Aorta (tissue), 5 donors: ENCODE data around the gene RPTOR. TPM values are rescaled to one million over a fixed set of nuclear protein-coding genes. Genes with fewer than 3 reads are reported as not detected.

Source experiments
- ATAC-seq: fragments of 200-7000 bp; cut with Tn5 transposase; one replicate; pipeline ENCODE4 v1.9.1; 2022; ENCODE audit warnings: moderate library complexity; ENCODE audit not compliant: low FRiP score
- DNase-seq, 2 donors: peaks; one replicate each; pipeline ENCODE4 v3.0.0-alpha.2; 2020
- H3K27ac ChIP-seq, 2 donors: one replicate each; pipeline ENCODE4 v1.5.1; 2013; ENCODE audit warnings: low read length in 2 of 2, mild to moderate bottlenecking in 2 of 2, moderate library complexity in 2 of 2, control low read depth in 1 of 2, inconsistent platforms in 1 of 2, low read depth in 1 of 2
- H3K27me3 ChIP-seq, 2 donors: one replicate each; pipeline ENCODE4 v1.6.1; 2013; ENCODE audit warnings: control low read depth in 1 of 2, low read length in 1 of 2, mild to moderate bottlenecking in 1 of 2, moderate library complexity in 1 of 2; ENCODE audit not compliant: insufficient read depth in 2 of 2, control insufficient read depth in 1 of 2
- H3K36me3 ChIP-seq, 2 donors: one replicate each; pipeline ENCODE4 v1.6.1; 2013; ENCODE audit warnings: control low read depth in 1 of 2, low read length in 1 of 2, mild to moderate bottlenecking in 1 of 2; ENCODE audit not compliant: insufficient read depth in 2 of 2, control insufficient read depth in 1 of 2
- H3K4me1 ChIP-seq, 2 donors: one replicate each; pipeline ENCODE4 v1.6.1; 2013; ENCODE audit warnings: low read length in 2 of 2, control low read depth in 1 of 2, mild to moderate bottlenecking in 1 of 2, moderate library complexity in 1 of 2; ENCODE audit not compliant: insufficient read depth in 2 of 2, control insufficient read depth in 1 of 2
- H3K4me3 ChIP-seq, 2 donors: one replicate each; pipeline ENCODE4 v1.5.1; 2013; ENCODE audit warnings: low read length in 2 of 2, control low read depth in 1 of 2, mild to moderate bottlenecking in 1 of 2
- H3K9me3 ChIP-seq: one replicate; pipeline ENCODE4 v1.6.1; 2013; ENCODE audit warnings: mild to moderate bottlenecking, low read length; ENCODE audit not compliant: control insufficient read depth
- WGBS, 2 donors: extraction: QIAGEN DNeasy Blood & Tissue Kit; methylation state at CpG; one replicate each; pipeline ENCODE4 v1.1.7; 2013; 5-methylcytosine and 5-hydroxymethylcytosine counted together
- intact Hi-C, 2 donors: fragments of 100-400 bp; cut with DNase I; formaldehyde crosslinking; loops; one replicate each; pipeline versions ENCODE4 v1.14.2 to v1.15.0; 2022
- polyA plus RNA-seq, 2 donors: library from polyadenylated mRNA; stranded (reverse); fragments of 200-250 nt; gene quantifications; one replicate each; pipeline ENCODE4 v1.2.3, GENCODE V29; 2013
- total RNA-seq, 2 donors: library from RNA; stranded (reverse); fragmentation: NEBNext Ultra II Directional; extraction: Animal tissue kit (Norgen Biotek cat#: 25700); gene quantifications; one replicate each; pipeline ENCODE4 v1.2.1, GENCODE V29; 2021
- donor health status: healthy with polysubstance abuse.
- donor health status: Bipolar disorder and iron deficiency.
- donor health status: DM: no; HTN: no; CAD: no.
- donor health status: DM: no; HTN: no; CAD: no.
- donor health status: DM: yes; HTN: yes; CAD: no.

The RPTOR gene
- total and polyA plus RNA-seq, 4 donors: 2.1 to 31.4 (median 18.6) TPM

DNA sequence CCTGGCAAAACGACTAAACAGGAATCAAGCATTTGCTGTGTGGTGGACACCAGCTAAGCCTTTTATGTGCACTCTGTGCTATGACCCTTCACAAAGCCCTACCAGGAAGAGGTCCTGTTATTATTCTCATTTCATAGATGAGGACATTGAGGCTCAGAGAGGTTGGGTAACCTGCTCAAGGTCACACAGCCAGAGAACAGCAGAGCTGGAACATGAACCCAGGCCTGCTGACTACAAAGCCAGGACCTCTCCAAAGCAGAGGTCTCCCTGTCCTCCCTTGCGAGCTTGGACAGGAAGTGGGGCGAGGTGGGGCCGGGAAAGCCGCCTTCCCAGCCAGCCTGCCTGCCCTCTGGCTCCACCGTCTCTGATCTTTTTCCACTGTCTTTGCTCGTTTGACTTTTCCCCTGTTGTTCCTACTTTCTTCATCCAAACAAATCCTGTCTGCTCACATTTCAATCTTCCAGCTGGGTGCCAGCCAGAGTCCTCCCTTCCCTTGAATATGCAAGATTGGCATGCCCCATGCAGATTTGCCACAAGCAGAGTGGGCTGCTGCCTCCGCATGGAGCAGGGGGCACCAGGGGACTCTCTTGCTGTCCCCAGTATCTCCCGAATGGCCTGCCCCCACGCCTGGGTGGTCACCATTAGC lies 23.7 kb upstream of the RPTOR start:
- no peak overlapping the region for H3K27ac ChIP-seq
- no peak overlapping the region for H3K4me3 ChIP-seq
- no peaks in the 10 kb centered on the region for H3K9me3 ChIP-seq
- no peaks in the 10 kb centered on the region for H3K36me3 ChIP-seq
- no peaks in the 10 kb centered on the region for H3K4me1 ChIP-seq
- DNase-seq (no peak), ATAC-seq (no peak)
- WGBS, 2 donors: 43 to 50% methylated on average over 10 of the region's 10 CpGs
- H3K27me3 ChIP-seq: no peaks in the 10 kb centered on the region
- intact Hi-C loops: no loop called here

DNA sequence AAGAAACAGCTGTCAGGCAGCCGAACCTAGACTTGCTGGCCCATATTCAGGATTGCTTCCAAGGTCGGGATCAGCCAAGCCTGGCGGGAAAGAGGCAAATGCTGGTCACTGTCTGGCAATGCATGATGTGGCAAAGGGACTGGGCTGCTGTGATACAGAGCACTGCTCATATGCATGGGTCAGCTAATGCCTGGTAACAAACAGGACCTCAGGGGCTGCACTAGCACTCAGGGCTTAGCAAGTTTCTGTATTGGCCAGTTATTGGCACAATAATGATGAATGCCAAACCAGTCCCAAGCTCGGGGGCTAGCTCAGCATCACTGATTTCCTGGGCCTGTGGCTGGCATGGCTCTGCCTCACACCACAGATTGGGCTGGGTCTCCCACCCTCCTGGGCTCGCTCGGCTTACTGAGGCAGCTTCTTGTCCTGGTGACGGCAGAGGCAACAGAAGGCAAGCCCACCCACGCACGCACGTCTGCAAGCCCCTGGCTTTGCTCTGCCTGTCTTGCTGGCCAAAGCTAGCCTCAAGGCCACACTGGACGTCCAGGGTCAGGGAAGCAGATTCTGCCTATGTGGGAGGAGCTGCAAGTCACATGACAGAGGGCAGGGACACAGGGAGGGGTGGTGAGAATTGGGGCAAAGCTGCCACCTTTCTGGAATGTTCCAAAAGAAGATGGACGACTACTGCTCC lies 21.4 kb upstream of the RPTOR start:
- Histone ChIP-seq H3K36me3 (no peaks in the 10 kb centered on the region), H3K27ac (no peak overlapping the region), H3K4me3 (no peak overlapping the region), H3K27me3 (no peaks in the 10 kb centered on the region), H3K9me3 (no peaks in the 10 kb centered on the region), H3K4me1 (no peaks in the 10 kb centered on the region)
- no peak for ATAC-seq
- DNase-seq: no peak
- intact Hi-C loops: no loop called here
- WGBS, 2 donors: 80% methylated on average over 12 of the region's 12 CpGs

DNA sequence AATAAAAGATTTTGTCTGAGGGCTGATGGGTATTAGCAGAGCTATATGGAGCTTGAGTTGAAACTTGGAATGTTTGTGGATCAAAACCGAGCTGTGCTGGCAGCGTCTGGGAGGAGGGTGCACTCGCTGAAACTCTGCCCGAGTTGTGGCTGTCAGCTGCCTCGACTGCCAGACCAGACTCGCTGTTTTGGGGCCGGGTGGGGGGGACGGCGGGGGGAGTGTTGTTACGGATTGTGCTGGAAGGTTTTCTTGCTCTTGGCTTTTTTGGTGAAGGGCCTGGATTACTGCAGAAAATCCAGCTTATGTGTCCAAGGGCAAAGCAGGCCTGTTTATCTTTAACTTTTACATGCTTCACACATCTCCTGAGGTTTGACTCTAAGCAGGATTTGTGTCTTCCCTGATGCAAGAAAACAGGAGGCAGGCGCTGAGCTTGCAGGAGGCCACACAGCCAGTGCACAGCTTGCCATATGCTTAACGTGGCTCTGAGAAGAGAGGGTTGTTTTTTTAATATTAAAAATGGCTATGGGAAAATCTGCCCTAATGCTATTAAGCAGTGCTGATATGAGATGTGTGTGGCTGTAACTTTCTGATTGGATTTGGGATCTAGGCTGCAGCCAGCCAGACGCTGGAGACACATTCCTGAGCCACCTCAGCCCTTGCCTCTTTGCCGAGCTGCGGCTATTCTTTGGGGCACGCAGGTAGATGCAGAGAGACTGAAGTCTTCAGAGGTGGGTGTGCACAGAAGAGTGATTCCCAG lies 20.5 kb upstream of the RPTOR start:
- WGBS, 2 donors: 17 to 31% methylated on average over 16 of the region's 16 CpGs
- no peaks in the 10 kb centered on the region for H3K36me3 ChIP-seq

DNA sequence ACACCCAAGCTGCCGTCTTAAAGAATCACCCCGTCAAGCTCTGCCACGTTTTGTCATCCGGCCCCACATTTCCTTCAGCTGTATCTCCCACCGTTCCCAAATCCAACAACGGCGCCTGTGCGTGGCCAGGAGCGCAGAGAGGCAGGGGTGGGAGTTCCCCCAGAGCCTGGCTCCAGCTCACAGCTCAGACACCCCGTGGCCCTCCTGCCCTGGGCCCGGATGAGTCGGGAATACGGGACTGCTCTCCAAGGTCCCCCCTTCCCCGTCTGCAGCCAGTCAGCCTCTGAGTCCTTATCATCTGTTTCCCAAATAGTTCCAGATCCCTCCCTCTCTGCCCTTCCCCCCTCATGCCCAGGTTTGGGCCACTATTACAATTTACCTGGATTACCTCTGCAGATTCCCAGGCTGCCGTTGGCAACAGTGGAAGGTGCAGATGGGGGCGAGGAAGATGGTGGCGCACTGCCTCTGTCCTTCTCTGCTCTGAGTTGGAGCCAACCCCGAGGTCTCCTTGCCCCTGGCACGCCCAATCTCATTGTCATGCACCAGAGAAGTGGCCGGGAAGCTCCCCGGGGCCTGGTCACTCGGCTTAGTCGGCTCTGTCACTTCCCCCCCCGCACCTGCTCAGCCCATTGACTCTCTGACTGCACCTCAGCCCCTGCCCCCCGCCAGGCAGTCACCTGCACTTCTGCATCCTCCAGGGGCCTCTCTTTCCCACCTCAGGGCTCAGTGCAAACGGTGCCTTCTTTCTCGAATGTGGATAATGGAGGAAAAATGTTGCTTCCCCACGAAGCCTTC lies 18.3 kb upstream of the RPTOR start:
- ATAC-seq (no peak), DNase-seq (no peak)
- H3K4me3 ChIP-seq: no peak overlapping the region
- no peaks in the 10 kb centered on the region for H3K27me3 ChIP-seq
- intact Hi-C loops: no loop called here
- no peaks in the 10 kb centered on the region for H3K4me1 ChIP-seq
- H3K36me3 ChIP-seq: no peaks in the 10 kb centered on the region
- H3K9me3 ChIP-seq: no peaks in the 10 kb centered on the region
- H3K27ac ChIP-seq: no peak overlapping the region
- WGBS, 2 donors: 50 to 53% methylated on average over 28 of the region's 28 CpGs

More for the DNA sequence above, 20.5 kb upstream of the RPTOR start:
- H3K27ac ChIP-seq: no peak overlapping the region
- H3K4me3 ChIP-seq: no peak overlapping the region
- no peaks in the 10 kb centered on the region for H3K9me3 ChIP-seq
- DNase-seq (no peak), ATAC-seq (no peak)
- H3K4me1 ChIP-seq: no peaks in the 10 kb centered on the region
- intact Hi-C loops: no loop called here
- H3K27me3 ChIP-seq: no peaks in the 10 kb centered on the region

DNA sequence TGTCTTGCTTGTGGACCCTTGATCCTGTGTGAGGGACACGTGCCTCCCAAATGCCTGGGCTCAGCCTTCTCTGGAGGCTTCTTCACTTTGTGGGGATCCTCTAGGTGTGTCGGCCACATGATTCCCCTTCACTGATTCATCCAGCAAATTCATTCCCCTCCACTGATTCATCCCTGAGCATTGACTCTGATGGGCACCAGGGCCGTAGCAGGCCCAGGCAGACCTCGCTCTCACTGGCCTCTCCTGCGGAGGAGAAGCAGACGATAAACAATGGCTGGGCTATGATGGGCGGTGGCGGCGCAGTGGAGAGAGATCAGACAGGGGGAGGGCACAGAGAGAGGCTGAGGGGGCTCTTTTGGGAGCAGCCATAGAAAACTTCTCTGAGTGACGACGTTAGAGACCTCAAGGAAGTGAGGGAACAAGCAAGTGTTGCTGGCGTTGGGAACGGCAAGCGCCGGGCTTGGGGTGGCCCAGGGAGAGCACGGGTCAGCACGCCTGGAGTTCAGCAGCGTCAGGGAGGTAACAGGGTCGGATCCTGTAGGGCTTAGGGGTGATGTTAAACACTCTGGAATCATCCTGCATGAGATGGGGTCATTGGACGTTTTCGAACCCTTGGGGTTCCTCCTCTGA lies 17.5 kb upstream of the RPTOR start:
- DNase-seq (no peak), ATAC-seq (no peak)
- intact Hi-C loops: no loop called here
- H3K36me3 ChIP-seq: no peaks in the 10 kb centered on the region
- H3K4me3 ChIP-seq: no peak overlapping the region
- no peaks in the 10 kb centered on the region for H3K4me1 ChIP-seq
- no peak overlapping the region for H3K27ac ChIP-seq
- 78 to 79% methylated on average over 21 of the region's 21 CpGs for WGBS, 2 donors
- no peaks in the 10 kb centered on the region for H3K9me3 ChIP-seq
- no peaks in the 10 kb centered on the region for H3K27me3 ChIP-seq

DNA sequence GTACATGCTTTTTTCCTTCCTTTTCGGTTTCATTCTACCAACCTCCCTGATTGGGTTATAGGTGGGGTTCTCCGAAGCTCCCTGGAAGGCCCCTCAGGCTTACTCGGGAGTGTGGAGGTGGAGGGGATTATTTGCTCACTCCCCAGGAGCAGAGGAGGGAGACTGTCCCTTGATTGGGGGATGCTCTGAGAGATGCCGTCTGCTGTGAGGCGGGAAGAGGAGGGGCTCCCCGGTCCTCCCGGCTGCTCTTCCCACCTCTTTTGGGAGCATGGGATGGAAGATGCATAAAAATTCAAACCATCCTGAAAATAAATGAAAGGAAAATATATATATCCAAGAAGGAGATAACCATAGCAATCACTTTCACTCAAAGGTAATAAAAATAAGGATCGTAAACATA lies 16.1 kb upstream of the RPTOR start:
- intact Hi-C loops: no loop called here
- Histone ChIP-seq H3K4me3 (no peak overlapping the region), H3K36me3 (no peaks in the 10 kb centered on the region), H3K27me3 (no peaks in the 10 kb centered on the region), H3K9me3 (no peaks in the 10 kb centered on the region), H3K27ac (no peak overlapping the region), H3K4me1 (no peaks in the 10 kb centered on the region)
- ATAC-seq: no peak
- DNase-seq: no peak
- 46 to 47% methylated on average over 8 of the region's 8 CpGs for WGBS, 2 donors

DNA sequence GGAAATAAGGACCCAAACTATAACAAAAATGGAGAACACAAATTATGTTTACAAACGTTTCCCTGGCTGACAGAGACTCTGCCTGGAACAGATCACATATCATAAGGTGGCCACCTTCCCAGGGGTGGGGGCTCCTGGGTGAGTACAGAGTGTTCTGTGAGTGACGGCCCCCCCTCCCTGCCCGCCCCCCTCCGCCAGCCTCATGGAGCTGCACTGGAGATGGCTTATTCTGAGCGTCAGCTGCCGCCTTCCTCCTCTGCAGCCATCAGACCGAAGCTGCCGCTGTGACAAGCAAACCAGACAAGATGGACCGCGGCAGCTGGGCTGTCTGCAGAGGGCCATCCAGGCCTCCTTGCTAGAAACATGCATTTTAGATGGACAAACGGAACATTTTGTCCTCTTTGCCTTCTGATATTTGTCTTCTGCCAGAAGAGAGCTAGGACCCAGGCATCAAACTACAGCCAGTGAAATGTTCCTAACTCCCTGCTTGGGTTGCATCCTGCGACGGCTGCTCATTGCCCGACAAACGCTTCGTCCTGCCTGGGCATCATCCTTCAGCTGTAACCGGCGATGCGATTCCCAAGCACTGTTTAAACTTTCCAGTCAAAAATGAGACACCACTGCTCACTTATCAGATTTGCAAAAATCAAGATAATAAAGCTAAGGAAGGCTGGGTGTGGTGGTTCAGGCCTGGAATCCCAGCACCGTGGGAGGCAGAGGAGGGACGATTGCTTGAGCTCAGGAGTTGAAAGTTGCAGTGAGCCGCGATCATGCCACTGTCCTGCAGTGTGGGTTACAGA lies 15.3 kb upstream of the RPTOR start:
- H3K4me3 ChIP-seq: no peak overlapping the region
- no peaks in the 10 kb centered on the region for H3K36me3 ChIP-seq
- no peak overlapping the region for H3K27ac ChIP-seq
- 54 to 60% methylated on average over 23 of the region's 23 CpGs for WGBS, 2 donors
- no peak for DNase-seq
- intact Hi-C loops: no loop called here
- H3K27me3 ChIP-seq: no peaks in the 10 kb centered on the region
- H3K4me1 ChIP-seq: no peaks in the 10 kb centered on the region
- no peaks in the 10 kb centered on the region for H3K9me3 ChIP-seq
- ATAC-seq: no peak

DNA sequence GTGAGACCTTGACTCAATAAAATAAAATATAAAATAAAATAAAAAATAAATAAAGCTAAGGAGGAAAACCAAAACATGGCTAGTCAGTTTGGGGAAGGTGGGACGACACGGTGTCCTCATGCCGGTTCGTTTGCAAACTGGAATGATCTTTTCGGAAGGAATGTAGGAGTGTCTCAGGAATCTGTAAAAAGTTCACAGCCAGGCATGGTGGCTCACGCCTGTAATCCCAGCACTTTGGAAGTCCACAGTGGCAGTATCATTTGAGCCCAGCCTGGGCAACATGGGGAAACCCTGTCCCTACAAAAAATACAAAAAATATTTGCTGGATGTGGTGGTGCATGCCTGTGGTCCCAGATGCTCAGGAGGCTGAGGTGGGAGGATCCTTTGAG lies 14.7 kb upstream of the RPTOR start:
- Histone ChIP-seq H3K4me1 (no peaks in the 10 kb centered on the region), H3K27ac (no peak overlapping the region), H3K27me3 (no peaks in the 10 kb centered on the region), H3K36me3 (no peaks in the 10 kb centered on the region), H3K4me3 (no peak overlapping the region), H3K9me3 (no peaks in the 10 kb centered on the region)
- WGBS, 2 donors: 61 to 66% methylated on average over 6 of the region's 6 CpGs
- no peak for DNase-seq
- no peak for ATAC-seq
- intact Hi-C loops: no loop called here
